HG02678 (cell line): ENCODE data around the gene TNS1.

Source experiments
- ATAC-seq: cut with Tn5 transposase; IDR thresholded peaks from one replicate; pipeline ENCODE4 v1.9.1; 2021; ENCODE audit warnings: mild to moderate bottlenecking, moderate library complexity; ENCODE audit not compliant: unreplicated experiment

TNS1 gene

GRCh38 chr2:218002143-218002844 lies 501 bp downstream of the TNS1 start:
- ATAC-seq: no peak

- no peak for ATAC-seq
Measured at GRCh38 chr2:218001629-218002028, 1.2 kb downstream of the TNS1 start.

- no peak for ATAC-seq
Measured at GRCh38 chr2:218000136-218000535, 2.7 kb downstream of the TNS1 start.

- ATAC-seq: no peak
Measured at GRCh38 chr2:217999595-217999959, 3.2 kb downstream of the TNS1 start.

GRCh38 chr2:217998926-217999594 lies 3.7 kb downstream of the TNS1 start:
- ATAC-seq: no peak

GRCh38 chr2:217997510-217997909 lies 5.3 kb downstream of the TNS1 start:
- no peak for ATAC-seq

GRCh38 chr2:217996361-217996760 lies 6.4 kb downstream of the TNS1 start:
- ATAC-seq: no peak

- ATAC-seq: no peak
Measured at GRCh38 chr2:217995731-217996231, 7.0 kb downstream of the TNS1 start.

- ATAC-seq: no peak
Measured at GRCh38 chr2:217994776-217995274, 8.0 kb downstream of the TNS1 start.

GRCh38 chr2:217993817-217994463 lies 8.9 kb downstream of the TNS1 start:
- ATAC-seq: peak; percentile 40

- ATAC-seq: no peak
Measured at GRCh38 chr2:217993138-217993537, 9.7 kb downstream of the TNS1 start.

GRCh38 chr2:217992061-217992460 lies 10.7 kb downstream of the TNS1 start:
- no peak for ATAC-seq

GRCh38 chr2:217990791-217991465 lies 11.9 kb downstream of the TNS1 start:
- ATAC-seq: no peak

GRCh38 chr2:217990389-217990788 lies 12.4 kb downstream of the TNS1 start:
- no peak for ATAC-seq

- no peak for ATAC-seq
Measured at GRCh38 chr2:217989221-217989948, 13.4 kb downstream of the TNS1 start.

GRCh38 chr2:217988840-217989204 lies 14.0 kb downstream of the TNS1 start:
- no peak for ATAC-seq

- peak; percentile 54 for ATAC-seq
Measured at GRCh38 chr2:217988014-217988839, 14.6 kb downstream of the TNS1 start.

- no peak for ATAC-seq
Measured at GRCh38 chr2:217987391-217987790, 15.4 kb downstream of the TNS1 start.

- no peak for ATAC-seq
Measured at GRCh38 chr2:217986256-217986961, 16.4 kb downstream of the TNS1 start.
